Esophagus squamous epithelium (tissue), 5 donors: ENCODE results near the gene CHCHD1. TPM values are rescaled to one million over a fixed set of nuclear protein-coding genes. Genes with fewer than 3 reads are reported as not detected.
"Not testable (repeated sequence)": the region's sequence is repeated elsewhere in the genome, so short reads cannot be mapped to it uniquely, and the experiment has no call there.

Source experiments
- DNase-seq: peaks from one replicate; lab custom pipeline; 2025; lab: John Stamatoyannopoulos, UW
- H3K27ac ChIP-seq, 4 donors: fragments of 200-600 bp; sonication (generic); one replicate each; pipeline ENCODE4 v1.5.1; 2016 to 2019; ENCODE audit warnings: mild to moderate bottlenecking in 1 of 4
- H3K27me3 ChIP-seq, 4 donors: fragments of 200-600 bp; sonication (generic); 1 replicate in 3 of 4; 2 replicates in 1 of 4; pipeline versions ENCODE4 v1.5.1 to v1.6.0; 2017 to 2021; ENCODE audit warnings: antibody characterized with exemption in 1 of 4
- H3K36me3 ChIP-seq, 3 donors: fragments of 200-600 bp; sonication (generic); one replicate each; pipeline ENCODE4 v1.5.1; 2016 to 2019
- H3K4me1 ChIP-seq, 3 donors: fragments of 200-600 bp; sonication (generic); one replicate each; pipeline ENCODE4 v1.5.1; 2017 to 2019
- H3K4me3 ChIP-seq, 4 donors: fragments of 200-600 bp; sonication (generic); 1 replicate in 3 of 4; 2 replicates in 1 of 4; pipeline ENCODE4 v1.5.1; 2016 to 2019; ENCODE audit warnings: mild to moderate bottlenecking in 2 of 4, moderate library complexity in 1 of 4
- H3K9me3 ChIP-seq, 3 donors: fragments of 200-600 bp; sonication (generic); one replicate each; pipeline ENCODE4 v1.5.1; 2016 to 2019
- POLR2A ChIP-seq, 4 donors: fragments of 450-650 bp; IDR thresholded peaks; one replicate each; pipeline ENCODE4 v1.6.1; 2017; ENCODE audit warnings: antibody characterized with exemption in 4 of 4, mild to moderate bottlenecking in 4 of 4, moderate library complexity in 3 of 4
- WGBS, 2 donors: methylation state at CpG; one replicate each; pipeline ENCODE4 v1.1.5; 2018; 5-methylcytosine and 5-hydroxymethylcytosine counted together
- intact Hi-C: fragments of 100-400 bp; cut with DNase I; formaldehyde crosslinking; loops from one replicate; pipeline ENCODE4 v1.15.0; 2022
- total RNA-seq, 4 donors: library from RNA; depleted of rRNA; stranded (reverse); fragments of >200 nt; gene quantifications; one replicate each; pipeline ENCODE4 v1.1.0, GENCODE V29; 2016
- TF ChIP-seq, protein P1 (sequence below), 6 experiments: fragments of 450-650 bp in 4 of 6; fragments of 200-600 bp in 2 of 6; sonication (generic) in 2 of 6; IDR thresholded peaks; one replicate each; pipeline ENCODE4 v1.5.1; 2016 to 2019; ENCODE audit warnings: antibody characterized with exemption in 6 of 6, mild to moderate bottlenecking in 4 of 6, moderate library complexity in 4 of 6
- donor health status: DM: yes; HTN: yes; CAD: no.

The CHCHD1 gene
- total RNA-seq, 4 donors from 2014 or later: 21.4 to 41.1 (median 32.8) TPM

DNA sequence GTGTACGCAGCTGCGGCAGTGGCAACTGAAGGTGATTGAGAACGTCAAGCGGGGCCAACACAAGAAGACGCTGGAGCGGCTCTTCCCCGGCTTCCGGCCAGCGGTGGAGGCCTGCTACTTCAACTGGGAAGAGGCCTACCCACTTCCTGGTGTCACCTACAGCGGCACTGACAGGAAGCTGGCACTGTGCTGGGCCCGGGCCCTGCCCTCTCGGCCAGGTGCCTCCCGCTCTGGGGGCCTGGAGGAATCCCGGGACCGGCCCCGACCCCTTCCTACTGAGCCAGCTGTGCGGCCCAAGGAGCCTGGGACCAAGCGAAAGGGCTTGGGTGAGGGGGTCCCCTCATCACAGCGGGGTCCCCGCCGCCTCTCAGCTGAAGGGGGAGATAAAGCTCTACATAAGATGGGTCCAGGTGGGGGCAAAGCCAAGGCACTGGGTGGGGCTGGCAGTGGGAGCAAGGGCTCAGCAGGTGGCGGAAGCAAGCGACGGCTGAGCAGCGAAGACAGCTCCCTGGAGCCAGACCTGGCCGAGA, 10.1 kb downstream of the CHCHD1 start:
- H3K4me1 ChIP-seq: peaks cover 8 to 21% (median 13%) of the 10 kb centered on the region in 3 donors

DNA sequence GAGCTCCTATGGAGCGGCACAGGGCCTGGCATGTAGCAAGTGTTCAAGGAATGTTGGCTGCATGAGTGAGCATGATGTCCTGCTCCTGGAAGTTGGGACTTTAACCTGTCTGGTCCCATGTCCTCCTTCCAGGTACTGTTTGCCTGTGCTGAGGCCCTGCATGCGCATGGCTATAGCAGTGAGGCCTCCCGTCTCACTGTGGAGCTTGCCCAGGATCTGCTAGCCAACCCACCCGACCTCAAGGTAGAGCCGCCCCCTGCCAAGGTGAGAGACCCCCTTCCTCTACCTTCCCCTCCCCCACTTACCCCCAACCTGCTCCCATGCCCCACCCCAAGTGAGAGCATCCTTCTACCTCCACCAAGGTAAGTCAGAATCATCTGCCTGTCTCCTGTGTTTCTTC, 11.6 kb downstream of the CHCHD1 start:
- no peak overlapping the region for H3K27ac ChIP-seq
- H3K27me3 ChIP-seq: no peaks in the 10 kb centered on the region
- intact Hi-C loops: no loop called here
- no peak for DNase-seq
- no peaks in the 10 kb centered on the region for H3K9me3 ChIP-seq
- peaks cover 0 to 6% (median 0%) of the 10 kb centered on the region in 3 donors for H3K4me1 ChIP-seq
- no peak for TF ChIP-seq POLR2A (IDR thresholded peaks at IDR 0.05)
- TF ChIP-seq, protein P1, sequence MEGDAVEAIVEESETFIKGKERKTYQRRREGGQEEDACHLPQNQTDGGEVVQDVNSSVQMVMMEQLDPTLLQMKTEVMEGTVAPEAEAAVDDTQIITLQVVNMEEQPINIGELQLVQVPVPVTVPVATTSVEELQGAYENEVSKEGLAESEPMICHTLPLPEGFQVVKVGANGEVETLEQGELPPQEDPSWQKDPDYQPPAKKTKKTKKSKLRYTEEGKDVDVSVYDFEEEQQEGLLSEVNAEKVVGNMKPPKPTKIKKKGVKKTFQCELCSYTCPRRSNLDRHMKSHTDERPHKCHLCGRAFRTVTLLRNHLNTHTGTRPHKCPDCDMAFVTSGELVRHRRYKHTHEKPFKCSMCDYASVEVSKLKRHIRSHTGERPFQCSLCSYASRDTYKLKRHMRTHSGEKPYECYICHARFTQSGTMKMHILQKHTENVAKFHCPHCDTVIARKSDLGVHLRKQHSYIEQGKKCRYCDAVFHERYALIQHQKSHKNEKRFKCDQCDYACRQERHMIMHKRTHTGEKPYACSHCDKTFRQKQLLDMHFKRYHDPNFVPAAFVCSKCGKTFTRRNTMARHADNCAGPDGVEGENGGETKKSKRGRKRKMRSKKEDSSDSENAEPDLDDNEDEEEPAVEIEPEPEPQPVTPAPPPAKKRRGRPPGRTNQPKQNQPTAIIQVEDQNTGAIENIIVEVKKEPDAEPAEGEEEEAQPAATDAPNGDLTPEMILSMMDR (IDR thresholded peaks at IDR 0.05): no peak
- 91 to 96% methylated on average over 4 of the region's 5 CpGs for WGBS, 2 donors
- no peak overlapping the region for H3K4me3 ChIP-seq
- peaks cover 79 to 100% (median 87%) of the 10 kb centered on the region in 3 donors for H3K36me3 ChIP-seq

More for the DNA sequence above, 10.1 kb downstream of the CHCHD1 start:
- TF ChIP-seq, protein P1 (IDR thresholded peaks at IDR 0.05): no peak
- TF ChIP-seq POLR2A (IDR thresholded peaks at IDR 0.05): no peak
- Histone ChIP-seq H3K4me3 (no peak overlapping the region), H3K27ac (no peak overlapping the region), H3K9me3 (no peaks in the 10 kb centered on the region), H3K27me3 (no peaks in the 10 kb centered on the region), H3K36me3 (peaks cover 65 to 88% (median 71%) of the 10 kb centered on the region in 3 donors)
- DNase-seq: no peak
- intact Hi-C loops: no loop called here
- WGBS, 2 donors: 85 to 97% methylated on average over 5 of the region's 26 CpGs

DNA sequence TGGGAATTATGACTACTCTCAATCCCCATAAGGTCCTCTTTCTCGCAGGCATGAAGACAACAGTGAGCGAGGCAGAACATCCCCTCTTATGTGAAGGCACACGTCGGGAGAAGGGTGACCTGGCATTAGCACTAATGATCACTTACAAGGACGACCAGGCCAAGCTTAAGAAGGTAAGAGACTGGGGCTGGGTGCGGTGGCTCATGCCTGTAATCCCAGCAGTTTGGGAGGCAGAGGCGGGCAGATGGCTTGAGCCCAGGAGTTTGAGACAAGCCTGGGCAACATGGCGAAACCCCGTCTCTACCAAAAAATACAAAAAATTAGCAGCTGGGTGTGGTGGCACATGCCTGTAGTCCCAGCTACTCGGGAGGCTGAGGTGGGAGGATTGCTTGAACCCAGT, 13.6 kb downstream of the CHCHD1 start:
- DNase-seq, H3K4me3 ChIP-seq, H3K4me1 ChIP-seq, H3K27ac ChIP-seq, H3K27me3 ChIP-seq, intact Hi-C loops, H3K9me3 ChIP-seq: not testable (repeated sequence)
- WGBS, 2 donors: 64 to 76% methylated on average over 5 to 6 of the region's 10 CpGs
- peaks cover 76 to 100% (median 83%) of the 10 kb centered on the region in 3 donors for H3K36me3 ChIP-seq

DNA sequence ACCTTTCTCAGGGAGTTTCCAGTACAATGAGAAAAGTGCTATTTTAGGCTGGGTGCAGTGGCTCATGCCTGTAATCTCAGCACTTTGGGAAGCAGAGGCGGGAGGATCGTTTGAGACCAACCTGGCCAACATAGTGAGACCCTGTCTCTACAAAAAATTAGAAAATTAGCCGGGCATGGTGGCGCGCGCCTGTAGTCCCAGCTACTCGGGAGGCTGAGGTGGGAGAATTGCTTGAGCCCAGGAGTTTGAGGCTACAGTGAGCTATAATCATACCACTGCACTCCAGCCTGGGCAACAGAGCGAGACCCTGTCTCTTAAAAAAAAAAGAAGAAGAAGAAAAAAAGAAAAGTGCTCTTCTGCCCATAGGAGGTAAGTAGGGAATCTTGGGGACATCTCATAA, 14.2 kb downstream of the CHCHD1 start:
- 91 to 95% methylated on average over 8 of the region's 8 CpGs for WGBS, 2 donors
- DNase-seq, H3K4me3 ChIP-seq, H3K27me3 ChIP-seq, H3K9me3 ChIP-seq, intact Hi-C loops, H3K4me1 ChIP-seq, H3K27ac ChIP-seq: not testable (repeated sequence)
- H3K36me3 ChIP-seq: peaks cover 74 to 100% (median 83%) of the 10 kb centered on the region in 3 donors

DNA sequence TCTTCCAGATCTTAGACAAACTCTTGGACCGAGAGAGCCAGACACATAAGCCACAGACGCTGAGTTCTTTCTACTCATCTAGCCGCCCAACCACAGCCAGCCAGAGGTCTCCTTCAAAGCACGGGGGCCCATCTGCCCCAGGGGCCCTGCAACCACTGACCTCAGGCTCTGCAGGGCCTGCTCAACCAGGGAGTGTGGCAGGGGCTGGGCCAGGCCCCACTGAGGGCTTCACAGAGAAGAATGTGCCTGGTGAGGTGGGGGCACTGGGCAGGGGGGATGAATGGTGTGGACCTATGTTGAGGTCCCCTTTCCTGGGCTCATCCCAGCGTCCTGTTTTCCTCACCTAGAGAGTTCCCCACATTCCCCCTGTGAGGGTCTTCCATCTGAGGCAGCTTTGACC, 14.9 kb downstream of the CHCHD1 start:
- H3K27me3 ChIP-seq: no peaks in the 10 kb centered on the region
- no peaks in the 10 kb centered on the region for H3K9me3 ChIP-seq
- peaks cover 74 to 100% (median 83%) of the 10 kb centered on the region in 3 donors for H3K36me3 ChIP-seq
- TF ChIP-seq, protein P1 (IDR thresholded peaks at IDR 0.05): no peak
- TF ChIP-seq POLR2A (IDR thresholded peaks at IDR 0.05): no peak
- no peak overlapping the region for H3K4me3 ChIP-seq
- no peak overlapping the region for H3K27ac ChIP-seq
- 83 to 85% methylated on average over 1 to 2 of the region's 5 CpGs for WGBS, 2 donors
- no peak for DNase-seq
- peaks cover 0 to 4% (median 0%) of the 10 kb centered on the region in 3 donors for H3K4me1 ChIP-seq
- intact Hi-C loops: no loop called here

DNA sequence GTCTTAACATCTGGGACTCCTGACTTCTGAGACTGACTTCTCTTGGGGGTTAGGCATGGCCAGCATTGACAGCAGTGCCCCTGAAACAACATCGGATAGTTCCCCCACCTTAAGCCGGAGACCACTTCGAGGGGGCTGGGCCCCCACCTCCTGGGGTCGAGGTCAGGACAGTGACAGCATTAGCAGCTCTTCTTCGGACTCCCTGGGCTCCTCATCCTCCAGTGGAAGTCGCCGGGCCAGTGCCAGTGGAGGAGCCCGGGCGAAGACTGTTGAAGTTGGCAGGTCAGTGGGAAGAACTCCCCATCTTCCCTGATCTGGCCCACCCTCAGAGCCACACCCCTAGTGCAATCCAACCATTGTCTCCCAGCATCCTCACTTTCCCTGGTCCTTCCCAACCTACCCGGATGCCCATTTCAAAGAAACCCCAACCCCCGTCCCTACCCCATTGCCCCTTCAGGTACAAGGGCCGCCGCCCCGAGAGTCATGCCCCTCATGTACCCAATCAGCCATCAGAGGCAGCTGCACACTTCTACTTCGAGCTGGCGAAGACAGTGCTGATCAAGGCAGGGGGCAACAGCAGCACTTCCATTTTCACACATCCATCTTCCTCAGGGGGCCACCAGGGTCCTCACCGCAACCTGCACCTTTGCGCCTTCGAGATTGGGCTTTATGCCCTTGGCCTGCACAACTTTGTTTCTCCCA, 15.6 kb downstream of the CHCHD1 start:
- H3K27ac ChIP-seq: no peak overlapping the region
- no peak for DNase-seq
- intact Hi-C loops: no loop called here
- no peak for TF ChIP-seq POLR2A (IDR thresholded peaks at IDR 0.05)
- TF ChIP-seq, protein P1 (IDR thresholded peaks at IDR 0.05): no peak
- H3K36me3 ChIP-seq: peaks cover 73 to 100% (median 83%) of the 10 kb centered on the region in 3 donors
- 78 to 90% methylated on average over 8 to 14 of the region's 19 CpGs for WGBS, 2 donors
- H3K27me3 ChIP-seq: no peaks in the 10 kb centered on the region
- H3K4me3 ChIP-seq: no peak overlapping the region
- H3K4me1 ChIP-seq: peaks cover 0 to 11% (median 0%) of the 10 kb centered on the region in 3 donors
- no peaks in the 10 kb centered on the region for H3K9me3 ChIP-seq
